Cardiac fibroblast (primary cell): ENCODE measurements around the gene PPP4R4.

Experiments used
- DNase-seq, 2 donors: peaks; one replicate each; pipeline versions ENCODE4 v3.0.0 to v3.0.0-alpha.2; 2010; ENCODE audit warnings: low read depth in 2 of 2
- H3K4me3 ChIP-seq, 2 donors: replicated peaks in 1 of 2; 1 replicate in 1 of 2; 2 replicates in 1 of 2; pipeline ENCODE4 v1.5.1; 2011; ENCODE audit warnings: low read depth in 2 of 2, low read length in 2 of 2, mild to moderate bottlenecking in 2 of 2, moderate library complexity in 1 of 2
- CTCF ChIP-seq: IDR thresholded peaks from one replicate; pipeline ENCODE4 v1.5.1; 2011; ENCODE audit warnings: low read depth, mild to moderate bottlenecking, low read length, inconsistent platforms

PPP4R4 gene

GRCh38 chr14:94128216-94128839 is 45.8 kb upstream of the PPP4R4 start:
- TF ChIP-seq CTCF = no peak
- H3K4me3 ChIP-seq = peak overlapping the region in 1 of 2 donors; percentile 63
- DNase-seq = no peak

GRCh38 chr14:94129111-94129757 is 44.9 kb upstream of the PPP4R4 start, which contains the start of gene IFI27L2:
TSS of gene IFI27L2 (minus strand) at chr14:94129604. CDS start at chr14:94129564, 40 bp downstream.
- H3K4me3 ChIP-seq = peak within 1 kb of the TSS; percentile 60 to 63
- DNase-seq = peak; percentile 79 to 91
- TF ChIP-seq CTCF = no peak

GRCh38 chr14:94129758-94130414 is 44.2 kb upstream of the PPP4R4 start:
- TF ChIP-seq CTCF = no peak
- H3K4me3 ChIP-seq = peak overlapping the region; percentile 60 to 63
- DNase-seq = peak; percentile 64 to 70

GRCh38 chr14:94132285-94132887 is 41.7 kb upstream of the PPP4R4 start:
- no peak overlapping the region for H3K4me3 ChIP-seq
- DNase-seq = peak; percentile 79 to 84
- peak; percentile 71 for TF ChIP-seq CTCF

- no peak for DNase-seq
- H3K4me3 ChIP-seq = no peak overlapping the region
- no peak for TF ChIP-seq CTCF
Observed at GRCh38 chr14:94135476-94135875, 38.6 kb upstream of the PPP4R4 start.

GRCh38 chr14:94136575-94137331 is 37.4 kb upstream of the PPP4R4 start:
- peak; percentile 87 to 88 for DNase-seq
- TF ChIP-seq CTCF = peak; percentile 97
- H3K4me3 ChIP-seq = no peak overlapping the region
